ENCODE data around the gene FAM200B.

The FAM200B gene

DNA sequence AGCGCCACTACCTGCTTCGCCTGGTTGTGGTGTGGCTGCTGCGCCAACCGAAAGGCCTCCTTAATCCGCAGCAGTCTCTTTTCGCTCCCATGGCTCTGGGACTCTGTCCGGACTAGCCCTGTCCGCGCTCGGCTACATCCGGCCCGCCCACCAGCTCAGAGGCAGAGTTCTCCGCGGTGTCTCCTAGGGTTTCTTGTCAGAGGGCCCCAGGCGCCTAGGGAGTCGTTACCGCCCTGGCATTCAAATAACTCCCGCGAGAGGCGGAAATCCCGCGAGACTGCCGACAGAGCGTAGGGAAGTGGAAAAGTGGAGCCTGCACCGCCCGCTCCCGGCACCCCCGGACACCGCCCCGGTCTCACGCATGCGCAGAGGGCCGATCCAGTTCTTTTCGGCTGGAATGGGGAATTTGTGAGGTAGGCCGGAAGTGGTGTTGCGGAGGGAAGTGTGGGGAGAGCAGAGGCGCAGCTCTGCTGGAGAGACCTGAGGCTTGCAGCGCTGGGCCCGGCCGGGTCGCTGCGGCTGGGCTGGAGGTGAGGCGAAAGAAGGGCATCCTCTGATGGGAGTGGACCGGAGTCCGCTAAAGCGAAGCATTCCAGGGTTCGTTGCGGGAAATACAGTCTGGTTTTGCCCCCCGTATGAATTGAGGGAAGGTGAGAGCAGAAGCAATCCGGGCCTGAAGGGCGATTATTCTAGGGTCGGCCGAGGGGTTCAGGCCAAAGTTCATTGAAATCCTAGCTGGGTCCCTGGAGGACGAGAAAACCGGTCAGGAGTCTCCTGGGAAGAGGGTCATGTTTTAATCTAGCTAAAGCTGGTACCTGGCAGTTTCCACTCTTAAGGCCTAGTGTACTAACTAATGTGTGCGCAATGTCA lies at the start of gene FAM200B:
Gene FAM200B (plus strand): TSS at position 456 of the 870 bp plus-strand sequence. CDS start 5,151 bp downstream, outside the sequence.
- DNase-seq (ENCODE audit: low spot score) = peak; percentile 100

DNA sequence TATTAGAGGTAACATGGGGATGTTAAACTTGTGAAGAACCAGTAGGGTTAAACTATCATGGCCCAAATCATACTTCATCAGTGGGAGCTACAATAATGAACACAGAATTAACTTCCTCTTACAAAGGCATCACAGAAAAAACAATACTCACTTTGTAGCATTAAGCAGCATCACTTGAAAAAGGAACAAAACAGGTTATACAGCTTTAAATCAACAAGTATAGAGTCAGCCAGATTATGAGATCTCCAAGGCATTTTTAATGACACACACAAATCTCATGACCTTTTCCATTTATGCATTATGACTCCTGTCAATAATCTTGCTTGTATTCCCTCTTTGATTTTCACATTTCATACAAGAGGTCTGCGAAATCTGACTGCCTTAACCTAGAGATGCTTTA lies 44.8 kb upstream of the FAM200B start:
- DNase-seq (ENCODE audit: low spot score) = no peak

DNA sequence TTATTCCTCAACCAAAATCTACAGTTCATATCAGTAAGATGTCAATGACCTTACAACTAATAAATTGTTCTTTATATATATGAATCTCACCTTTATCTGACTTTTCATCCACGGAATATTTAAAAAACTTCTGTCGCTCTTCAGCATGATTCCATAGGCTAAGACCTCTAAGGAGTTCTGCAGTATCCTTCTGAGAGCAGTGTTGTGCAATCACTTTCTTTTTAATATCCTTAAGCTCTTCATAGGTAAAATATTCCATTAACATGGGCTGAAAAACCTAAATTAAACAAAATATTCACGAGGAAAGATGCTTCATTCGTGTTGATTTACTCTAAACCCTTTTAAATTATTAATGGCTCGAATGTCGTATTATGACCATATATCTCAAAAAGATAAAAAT lies 43.2 kb upstream of the FAM200B start:
- no peak for DNase-seq (ENCODE audit: low spot score)

DNA sequence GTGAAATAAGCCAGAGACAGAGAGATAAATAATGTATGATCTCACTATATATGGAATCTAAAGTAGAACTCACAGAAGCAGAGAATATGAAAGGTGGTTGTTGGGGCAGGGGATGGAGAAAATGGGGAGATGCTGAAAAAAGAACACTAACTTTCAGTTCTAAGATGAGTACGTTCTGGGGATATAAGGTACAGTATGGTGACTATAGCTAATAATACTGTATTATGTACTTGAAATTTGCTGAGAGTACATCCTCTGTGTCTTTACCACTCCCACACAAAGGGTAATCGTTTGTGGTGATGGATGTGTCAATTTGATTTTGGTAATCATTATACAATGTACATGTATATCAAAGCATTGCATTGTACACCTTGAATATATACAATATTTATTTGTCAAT lies 33.0 kb upstream of the FAM200B start:
- DNase-seq (ENCODE audit: low spot score) = no peak

DNA sequence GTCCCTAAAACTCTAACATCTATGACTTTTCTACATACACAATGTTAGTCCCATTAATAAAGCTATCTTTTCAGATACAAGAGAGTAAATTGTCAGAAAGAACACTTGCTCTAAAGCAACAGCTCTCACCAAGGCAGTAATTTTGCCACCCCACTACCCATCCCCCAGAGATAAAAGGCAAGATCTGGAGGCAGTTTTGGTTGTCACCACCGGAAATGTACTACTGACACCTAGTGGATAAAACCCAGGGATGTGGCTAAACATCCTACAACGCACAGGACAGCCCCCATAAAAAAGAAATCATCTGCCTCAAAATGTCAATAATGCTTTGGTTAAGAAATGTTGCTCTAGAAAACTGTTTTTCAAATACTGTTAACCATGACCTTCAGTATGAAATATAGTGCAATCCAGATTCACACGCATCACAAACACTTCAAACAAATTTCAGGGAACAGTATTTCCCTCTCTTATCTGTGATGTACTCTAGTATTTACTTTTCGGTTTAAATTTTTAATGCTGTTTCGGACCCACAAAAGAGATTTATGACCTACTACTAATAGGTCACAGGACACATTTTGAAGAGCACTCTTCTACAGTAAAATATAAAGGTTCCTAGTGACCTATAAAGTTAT lies 31.6 kb upstream of the FAM200B start:
- DNase-seq (ENCODE audit: low spot score) = peak; percentile 38

DNA sequence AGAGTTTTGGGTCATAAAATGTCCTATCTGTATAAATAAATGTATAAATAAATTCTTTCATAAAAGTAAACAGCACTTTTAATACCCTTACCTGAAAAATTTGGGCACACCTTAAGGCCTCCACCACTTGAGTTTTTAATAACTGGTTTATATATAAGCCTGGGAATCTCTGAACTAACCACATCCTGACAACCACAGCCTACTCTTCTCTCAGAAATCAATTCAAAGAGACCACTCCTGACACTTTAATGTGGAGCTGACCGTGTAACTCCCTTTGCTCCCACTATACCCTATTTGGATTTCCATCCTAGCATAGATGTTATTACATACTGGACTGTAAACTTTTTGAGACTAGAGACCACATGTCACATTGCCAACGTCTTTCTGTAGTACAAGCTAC lies 30.0 kb upstream of the FAM200B start:
- DNase-seq (ENCODE audit: low spot score) = no peak

DNA sequence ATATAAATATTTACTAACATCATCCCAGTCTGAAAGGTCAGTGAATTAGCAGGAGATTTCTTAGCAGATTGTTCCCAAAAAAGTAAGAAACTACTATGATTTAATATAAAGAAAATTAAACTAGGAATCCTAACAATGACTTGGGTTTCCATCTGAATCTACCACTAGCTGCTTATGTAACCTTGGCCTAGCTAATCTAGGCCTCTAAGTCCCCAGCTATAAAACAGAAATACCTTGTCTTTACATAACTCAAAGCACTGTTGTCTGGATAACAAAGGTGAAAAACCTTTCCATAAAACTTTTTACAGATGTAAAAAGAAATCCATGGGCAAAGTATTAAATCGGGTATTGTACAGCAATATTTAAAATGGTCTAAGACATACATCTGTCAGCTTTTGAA lies 29.4 kb upstream of the FAM200B start:
- DNase-seq (ENCODE audit: low spot score) = no peak

DNA sequence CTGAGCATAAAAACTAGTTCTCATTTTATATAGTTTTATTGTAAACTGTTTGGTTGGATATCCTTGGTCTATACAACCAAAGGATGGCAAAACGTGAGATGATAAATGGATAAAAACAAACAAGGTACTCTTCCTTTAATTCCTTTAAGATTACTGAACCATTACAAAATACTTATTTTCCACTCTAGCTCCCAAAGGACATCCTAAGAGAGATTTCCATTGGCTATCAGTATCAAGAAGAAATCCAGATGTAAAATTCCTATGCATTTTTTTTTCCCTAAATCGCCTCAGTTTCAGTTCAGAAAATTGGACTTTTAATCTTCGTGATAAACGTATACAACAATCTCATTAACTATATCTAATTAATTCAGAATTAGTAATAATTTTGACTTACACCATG lies 28.8 kb upstream of the FAM200B start:
- DNase-seq (ENCODE audit: low spot score) = no peak

DNA sequence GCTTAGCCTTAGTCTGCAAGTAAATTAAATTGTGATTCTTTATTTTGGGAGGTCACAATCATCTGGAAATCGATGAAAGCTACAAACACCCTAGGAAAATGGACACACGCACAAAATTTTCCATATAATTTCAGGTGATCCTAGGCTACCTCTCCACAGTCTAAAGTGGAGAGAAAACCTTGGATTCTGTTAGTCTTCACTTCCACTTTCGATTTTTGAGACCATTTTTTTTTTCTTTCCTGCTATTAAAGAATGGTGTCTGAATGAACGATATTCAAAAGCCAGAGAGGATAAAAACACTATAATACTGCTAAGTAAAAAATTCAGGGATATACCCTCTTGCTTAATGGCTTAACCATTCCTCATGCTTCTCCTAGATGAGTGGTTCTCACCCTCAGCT lies 28.2 kb upstream of the FAM200B start:
- DNase-seq (ENCODE audit: low spot score) = no peak

DNA sequence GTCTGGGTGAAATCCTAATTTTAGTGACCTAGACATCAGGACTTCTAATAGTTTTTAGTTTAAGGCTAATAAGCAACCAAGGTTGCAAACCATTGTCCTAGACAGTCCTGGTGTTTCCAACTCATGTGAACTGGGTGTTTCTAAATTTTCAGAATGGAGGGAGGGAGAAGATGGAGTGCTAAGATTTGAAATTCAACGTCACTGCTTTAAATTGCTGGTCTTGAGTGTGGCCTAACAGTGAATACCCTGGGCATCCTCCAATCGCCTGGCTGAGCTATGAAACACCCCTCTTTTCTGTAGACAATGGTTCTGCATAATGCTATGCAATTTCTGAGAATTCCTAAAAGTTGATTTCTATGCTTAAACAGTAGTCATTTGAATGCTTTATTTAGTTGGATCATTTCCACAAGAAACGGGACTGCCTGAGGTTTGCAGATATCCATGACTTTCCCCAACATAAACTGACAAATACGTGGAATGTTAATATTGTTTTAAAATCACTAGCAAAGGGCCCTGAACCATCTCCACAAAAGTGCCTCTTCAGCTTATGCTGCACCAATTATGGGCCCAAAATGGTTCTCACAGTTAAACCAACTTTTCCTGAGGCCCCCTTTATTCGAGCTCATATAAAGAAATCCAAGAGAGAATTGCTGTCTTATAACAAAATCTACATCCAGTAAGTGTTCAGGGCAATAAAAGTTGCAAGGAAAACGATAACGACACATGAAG lies 27.6 kb upstream of the FAM200B start:
- DNase-seq (ENCODE audit: low spot score) = peak; percentile 27

DNA sequence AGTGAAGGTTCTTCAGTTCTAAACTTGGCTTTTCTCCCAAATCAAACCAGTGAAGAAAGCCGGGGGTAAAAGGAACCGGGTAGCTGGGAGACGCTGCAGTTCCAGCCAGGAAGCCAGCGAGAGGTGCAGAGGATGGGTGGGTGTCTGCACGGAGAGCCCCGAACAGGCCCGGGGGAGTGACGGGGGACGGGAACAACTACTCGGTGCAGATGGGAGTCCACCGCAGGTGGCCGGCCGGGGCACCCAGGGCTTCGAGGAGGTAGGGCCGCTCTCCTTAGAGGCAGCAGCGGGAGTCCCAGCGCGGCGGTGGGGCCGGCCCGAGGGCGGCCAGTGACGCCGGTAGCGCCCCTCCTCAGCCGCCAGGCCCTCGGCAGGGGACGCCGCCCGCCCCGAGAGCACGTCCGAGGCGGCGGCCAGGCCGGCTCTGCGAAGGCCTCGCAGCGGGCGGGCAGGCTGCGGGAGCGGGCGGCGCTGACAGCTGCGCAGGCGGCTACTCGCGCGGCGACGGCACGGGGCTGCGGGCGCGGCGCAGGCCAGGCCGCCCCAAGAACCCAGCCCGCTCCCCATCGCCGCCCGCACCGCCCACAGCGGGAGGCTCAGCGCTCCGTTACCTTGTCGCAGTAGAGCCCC lies 26.9 kb upstream of the FAM200B start:
- peak; percentile 71 for DNase-seq (ENCODE audit: low spot score)

DNA sequence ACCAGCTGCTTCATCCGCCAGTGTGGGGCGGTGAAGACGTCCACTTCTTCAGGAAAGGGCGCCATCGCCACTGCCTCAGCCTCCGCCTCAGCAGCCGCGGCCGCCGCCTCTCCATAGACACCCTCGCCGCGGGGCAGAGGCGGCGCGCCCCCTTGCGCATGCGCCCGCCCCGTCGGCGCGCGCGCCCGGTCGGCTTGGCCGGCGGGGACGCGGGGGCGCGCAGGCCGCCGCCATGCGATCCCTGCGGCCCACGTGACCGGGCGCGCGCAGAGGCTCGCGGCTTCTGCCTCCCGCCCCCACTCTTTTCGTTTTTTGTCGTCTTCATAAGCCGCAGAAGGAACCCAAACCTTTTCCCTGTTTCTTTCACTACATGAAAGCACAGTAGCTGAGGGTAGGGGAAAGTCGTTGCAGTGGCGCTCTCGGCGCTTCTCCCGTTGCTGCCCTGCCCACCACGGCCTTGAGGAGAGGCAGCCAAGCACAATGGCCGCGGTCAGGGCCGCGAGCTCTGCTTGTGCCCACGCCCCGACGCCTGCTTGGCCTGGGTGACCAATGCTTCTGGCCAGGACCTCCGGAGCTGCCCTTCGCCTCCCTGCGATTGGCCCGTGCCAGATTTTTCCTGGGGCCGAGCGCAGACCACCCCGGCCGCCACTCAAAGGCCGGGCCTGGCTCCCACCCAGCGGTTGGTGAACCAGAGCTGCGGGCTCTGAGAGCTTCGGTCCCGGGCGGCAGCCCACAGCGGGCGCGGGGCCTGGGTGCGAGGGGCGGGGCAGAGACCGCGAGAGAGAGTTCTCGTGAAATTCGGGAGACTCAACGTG lies 26.2 kb upstream of the FAM200B start, which contains the start of gene FBXL5:
Gene FBXL5 (minus strand): TSS at position 135 of the 815 bp plus-strand sequence. CDS start 70 bp downstream, at position 65.
- DNase-seq (ENCODE audit: low spot score) = peak; percentile 99

DNA sequence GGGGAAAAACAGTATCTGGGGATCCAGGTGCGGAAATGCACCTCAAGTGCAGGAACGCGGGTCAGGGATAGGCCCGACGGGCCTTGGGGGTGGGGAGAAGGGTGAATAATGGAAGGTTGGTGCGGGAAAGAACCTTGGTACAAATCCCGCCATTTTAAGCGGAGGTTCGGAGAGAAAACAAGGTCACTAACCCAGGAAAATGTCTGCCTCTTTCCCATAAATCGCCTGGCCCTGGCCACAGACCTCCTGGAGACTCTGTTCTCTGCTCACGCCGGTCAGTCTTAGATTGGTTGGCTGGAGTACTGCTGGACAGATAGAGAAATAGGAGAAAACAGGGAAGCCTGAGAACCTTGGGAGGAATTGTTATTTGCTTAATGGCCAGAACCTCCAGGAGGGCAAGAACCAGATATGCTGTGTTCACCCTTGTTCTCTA lies 25.6 kb upstream of the FAM200B start:
- no peak for DNase-seq (ENCODE audit: low spot score)

DNA sequence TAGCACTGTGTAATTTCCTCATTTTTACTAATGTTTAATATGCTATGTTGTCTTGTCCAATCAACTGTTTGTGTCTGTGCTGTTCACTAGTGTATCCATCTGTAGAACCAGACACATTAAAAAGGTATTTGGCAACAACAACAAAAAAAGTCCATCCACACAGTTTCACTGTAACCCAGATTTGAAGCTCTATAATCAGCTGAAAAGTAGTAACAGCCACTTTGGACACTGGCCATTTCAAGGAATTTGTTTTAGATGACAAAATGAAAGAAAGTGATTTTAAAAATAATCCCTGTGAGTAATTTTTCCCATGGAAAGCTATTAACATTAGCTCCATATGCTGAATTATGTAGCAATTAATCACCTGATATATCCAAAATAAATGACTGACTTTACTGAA lies 24.3 kb upstream of the FAM200B start:
- DNase-seq (ENCODE audit: low spot score) = no peak

DNA sequence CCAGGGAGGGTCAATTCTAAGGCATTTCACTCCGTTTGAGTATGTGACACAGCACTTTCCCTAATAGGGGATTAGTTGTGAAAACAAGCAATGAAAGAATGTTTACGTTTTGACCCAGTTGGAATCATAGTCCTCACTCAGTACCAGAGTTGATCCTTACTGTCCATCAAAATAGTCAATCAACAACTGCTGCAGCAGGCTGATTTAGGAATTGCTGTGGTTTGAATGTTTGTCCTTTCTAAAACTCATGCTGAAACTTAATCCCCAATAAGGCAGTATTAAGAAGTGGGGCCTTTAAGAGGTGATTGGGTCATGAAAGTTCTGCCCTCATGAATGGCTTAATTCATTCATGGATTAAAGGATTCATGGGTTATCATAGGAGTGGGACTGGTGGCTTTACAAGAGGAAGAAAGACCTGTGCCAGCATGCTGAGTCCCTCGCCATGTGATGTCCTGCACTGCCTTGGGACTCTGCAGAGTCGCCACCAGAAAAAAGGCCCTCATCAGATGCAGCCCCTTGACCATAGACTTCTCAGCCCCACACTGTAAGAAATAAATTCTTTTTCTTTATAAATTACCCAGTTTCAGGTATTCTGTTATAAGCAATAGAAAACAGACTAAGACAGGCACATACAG lies 23.4 kb upstream of the FAM200B start:
- DNase-seq (ENCODE audit: low spot score) = no peak

DNA sequence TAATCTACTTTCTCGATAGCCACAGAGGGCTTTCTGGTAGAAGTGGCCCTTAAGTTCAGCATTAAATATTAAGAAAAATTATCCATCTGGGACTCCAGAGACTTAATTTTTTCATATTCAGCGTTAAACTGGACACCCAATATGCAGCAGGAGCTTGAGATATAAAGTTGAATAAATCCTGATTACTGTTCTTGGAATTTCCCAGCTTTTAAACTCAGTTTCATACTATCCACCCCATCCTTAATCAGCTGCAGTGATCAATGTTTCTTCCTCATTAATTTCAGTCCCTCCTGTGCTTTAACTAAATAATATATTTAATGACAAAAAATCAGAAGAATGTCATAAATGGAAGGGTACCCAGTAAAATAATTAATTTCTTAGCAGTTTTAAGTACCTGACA lies 22.8 kb upstream of the FAM200B start:
- no peak for DNase-seq (ENCODE audit: low spot score)

DNA sequence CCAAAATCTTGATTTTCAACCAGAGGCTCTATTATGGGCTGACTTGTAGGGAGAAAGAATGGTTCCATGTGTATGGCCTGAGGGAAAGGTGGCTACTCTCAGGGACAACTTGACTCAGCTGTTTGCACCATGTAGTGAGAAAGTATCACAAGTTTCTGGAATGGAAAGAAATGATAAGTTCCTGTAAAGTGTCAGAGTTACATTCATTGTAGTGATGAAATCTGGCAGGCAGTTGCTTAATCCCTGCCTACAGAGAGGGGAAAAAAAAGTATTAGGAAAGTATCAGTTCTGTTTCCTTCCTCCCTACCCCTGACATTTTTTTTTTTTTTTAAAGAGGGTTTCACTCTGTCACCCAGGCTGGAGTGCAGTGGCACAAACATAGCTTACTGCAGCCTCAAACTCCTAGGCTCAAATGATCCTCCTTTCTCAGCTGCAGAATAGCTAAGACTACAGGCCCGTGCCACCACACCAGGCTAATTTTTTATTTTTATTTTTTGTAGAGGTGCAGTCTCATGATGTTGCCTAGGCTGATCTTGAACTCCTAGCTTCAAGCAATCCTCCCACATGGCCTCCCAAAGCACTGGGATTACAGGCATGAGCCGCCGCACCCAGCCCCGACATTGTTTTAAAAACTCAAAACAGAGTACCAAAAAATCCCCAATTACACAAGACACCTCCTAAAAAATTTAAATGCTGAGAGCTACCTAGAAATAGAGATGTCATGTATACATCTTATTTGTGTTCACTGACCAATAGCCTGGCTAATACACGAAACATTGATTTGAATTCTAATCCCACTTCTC lies 21.7 kb upstream of the FAM200B start:
- peak; percentile 52 for DNase-seq (ENCODE audit: low spot score)

DNA sequence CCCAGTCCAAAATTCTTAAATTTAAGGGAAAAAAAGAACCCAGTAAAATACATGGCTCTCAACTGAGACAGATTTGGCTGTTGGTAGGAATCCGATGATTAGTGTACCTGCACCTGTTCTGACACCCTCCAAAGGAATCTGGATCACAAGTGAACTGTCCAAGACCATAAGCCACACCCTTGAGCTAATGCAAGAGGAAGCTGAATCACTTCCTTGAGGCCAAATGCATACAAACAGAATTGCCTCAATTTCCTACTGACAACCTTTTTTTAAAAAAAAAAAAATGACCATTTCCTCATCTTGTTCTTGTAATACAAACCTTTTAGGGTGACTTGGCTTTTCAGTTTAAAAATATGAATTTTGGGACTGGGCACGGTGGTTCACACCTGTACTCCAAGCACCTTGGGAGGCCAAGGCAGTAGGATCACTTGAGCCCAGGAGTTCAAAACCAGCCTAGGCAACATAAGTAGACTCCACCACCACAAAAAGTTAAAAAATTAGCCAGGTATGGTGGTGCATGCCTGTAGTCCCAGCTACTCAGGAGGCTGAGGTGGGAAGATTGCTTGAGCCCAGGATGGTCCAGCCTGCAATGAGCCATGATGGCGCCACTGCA lies 15.8 kb upstream of the FAM200B start:
- DNase-seq (ENCODE audit: low spot score) = peak; percentile 12

DNA sequence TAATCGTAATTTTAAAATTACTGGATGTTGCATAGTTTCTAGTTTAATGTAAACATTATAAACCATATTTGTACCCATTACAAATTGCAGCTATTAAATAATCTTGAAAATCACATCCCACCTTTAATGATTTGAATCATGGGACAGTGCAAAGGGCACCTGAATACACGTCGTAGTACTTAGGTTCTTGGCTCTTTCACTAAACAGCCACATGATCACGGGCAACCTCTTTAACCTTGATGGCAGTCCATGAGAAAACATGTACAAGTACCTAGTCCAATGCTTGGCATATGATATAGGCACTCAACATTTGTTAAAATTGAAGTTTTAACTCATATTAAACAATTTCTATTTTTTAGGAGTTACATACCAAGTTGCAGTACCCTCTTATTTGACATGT lies 14.6 kb upstream of the FAM200B start:
- no peak for DNase-seq (ENCODE audit: low spot score)
